HFFc6 (cell line): ENCODE measurements around the gene HRAS. TPM values are rescaled to one million over a fixed set of nuclear protein-coding genes. Genes with fewer than 3 reads are reported as not detected.

Experiments
- DNase-seq: peaks from one replicate; pipeline ENCODE4 v3.0.0-alpha.2; 2018
- H3K27ac Mint-ChIP-seq: 2 replicates; pipeline ENCODE4 v1.8.0; 2020; ENCODE audit warnings: mild to moderate bottlenecking, mixed read lengths
- H3K27me3 Mint-ChIP-seq: 2 replicates; pipeline ENCODE4 v1.8.0; 2021; ENCODE audit warnings: mild to moderate bottlenecking, moderate library complexity, mixed read lengths; ENCODE audit not compliant: insufficient read depth
- H3K36me3 Mint-ChIP-seq: 2 replicates; pipeline ENCODE4 v1.8.0; 2021; ENCODE audit warnings: low read depth, mixed read lengths
- H3K4me1 Mint-ChIP-seq: 2 replicates; pipeline ENCODE4 v1.8.0; 2020; ENCODE audit warnings: low read depth, mixed read lengths
- H3K4me3 Mint-ChIP-seq: 2 replicates; pipeline ENCODE4 v1.8.0; 2020; ENCODE audit warnings: mild to moderate bottlenecking, moderate library complexity, mixed read lengths
- H3K9me3 Mint-ChIP-seq: 2 replicates; pipeline ENCODE4 v1.8.0; 2020; ENCODE audit warnings: mild to moderate bottlenecking, mixed read lengths
- CTCF ChIP-seq: fragments of 200-600 bp; sonication (generic); IDR thresholded peaks from 2 replicates; pipeline ENCODE4 v1.5.0; 2021; ENCODE audit warnings: antibody characterized with exemption, mild to moderate bottlenecking
- total RNA-seq, 6 experiments: library from RNA; stranded (reverse); fragmentation: NEBNext Ultra II Directional; extraction: Animal tissue kit (Norgen Biotek cat#: 25700); gene quantifications; 2 replicates in 1 of 6; 3 replicates in 5 of 6; pipeline ENCODE4 v1.2.3, GENCODE V29; 2021

HRAS gene
- total RNA-seq, 6 experiments from 2014 or later = 102 to 125 (median 107) TPM

DNA sequence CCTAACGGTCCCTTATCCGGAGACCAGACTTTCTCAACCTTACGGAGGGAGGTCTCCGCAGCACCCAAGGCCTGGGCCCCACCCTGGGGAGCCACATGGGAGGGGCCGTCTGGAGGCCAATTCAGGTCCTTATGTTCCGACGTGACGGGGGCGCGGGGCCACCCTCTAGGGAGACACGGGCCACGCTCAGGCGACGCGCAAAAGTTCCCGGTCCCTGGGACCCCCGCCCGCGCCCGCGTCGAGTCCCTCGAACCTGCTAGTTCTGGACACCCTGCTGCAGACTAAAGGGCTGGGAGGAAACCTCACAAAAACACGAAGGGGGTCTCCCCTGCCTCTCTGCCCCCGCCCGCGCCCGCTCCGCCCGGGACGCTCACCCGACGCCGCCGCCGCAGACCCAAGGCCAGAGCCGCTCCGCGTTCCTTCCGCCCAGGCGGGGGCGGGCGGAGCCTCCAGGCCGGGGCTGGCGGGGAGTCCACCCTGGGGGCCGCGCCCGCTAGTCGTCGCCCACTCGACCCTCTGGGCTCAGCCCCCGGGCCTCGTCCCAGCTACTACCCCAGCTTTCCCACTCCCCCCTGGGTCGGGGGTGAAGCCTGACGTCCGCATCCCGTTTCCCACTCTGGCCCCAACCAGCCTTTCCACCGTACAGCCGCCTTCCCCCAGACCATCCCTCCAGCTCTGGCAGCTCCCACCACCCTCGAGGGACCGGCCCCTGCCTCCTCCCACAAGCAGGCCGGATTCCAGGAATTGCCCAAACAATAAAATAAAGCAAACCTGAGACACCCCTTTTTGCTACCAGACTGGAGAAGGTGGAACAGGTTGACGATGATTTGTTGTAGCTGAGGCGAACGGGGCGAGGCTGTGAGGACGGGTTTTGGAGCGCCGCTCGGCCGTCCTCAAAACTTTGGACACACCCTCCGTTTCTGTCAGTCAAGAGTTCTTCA is 31.1 kb downstream of the HRAS start:
- H3K4me1 Mint-ChIP-seq = peaks cover 30% of the 10 kb centered on the region
- H3K27me3 Mint-ChIP-seq = peaks cover 13% of the 10 kb centered on the region
- H3K36me3 Mint-ChIP-seq = peaks cover 4% of the 10 kb centered on the region
- H3K9me3 Mint-ChIP-seq = no peaks in the 10 kb centered on the region
- TF ChIP-seq CTCF = no peak
- no peak for DNase-seq
- peak overlapping the region; percentile 96 for H3K4me3 Mint-ChIP-seq
- H3K27ac Mint-ChIP-seq = peak overlapping the region; percentile 100

- Mint-ChIP-seq H3K4me1 (peaks cover 30% of the 10 kb centered on the region), H3K9me3 (no peaks in the 10 kb centered on the region), H3K27ac (peak overlapping the region; percentile 80), H3K27me3 (peaks cover 13% of the 10 kb centered on the region), H3K36me3 (peaks cover 5% of the 10 kb centered on the region), H3K4me3 (peak overlapping the region; percentile 57; the same call in 1 of the 2 replicates)
- no peak for TF ChIP-seq CTCF
- DNase-seq = no peak
Observed at GRCh38 chr11:503179-503981, 32.0 kb downstream of the HRAS start.

- Mint-ChIP-seq H3K4me1 (peaks cover 26% of the 10 kb centered on the region), H3K27me3 (peaks cover 13% of the 10 kb centered on the region), H3K36me3 (peaks cover 14% of the 10 kb centered on the region), H3K9me3 (peaks cover 2% of the 10 kb centered on the region; the same call in 1 of the 2 replicates), H3K4me3 (no peak overlapping the region), H3K27ac (peak overlapping the region; percentile 46; the same call in 1 of the 2 replicates)
- TF ChIP-seq CTCF = no peak
- no peak for DNase-seq
Observed at GRCh38 chr11:502288-503178, 32.8 kb downstream of the HRAS start.

GRCh38 chr11:501683-502287 is 33.6 kb downstream of the HRAS start:
- no peak for TF ChIP-seq CTCF
- Mint-ChIP-seq H3K27ac (peak overlapping the region; percentile 21; the same call in 1 of the 2 replicates), H3K4me3 (no peak overlapping the region)

More at GRCh38 chr11:501683-502287, 33.6 kb downstream of the HRAS start:
- H3K9me3 Mint-ChIP-seq = peaks cover 8% of the 10 kb centered on the region; the same call in 1 of the 2 replicates
- peaks cover 31% of the 10 kb centered on the region for H3K4me1 Mint-ChIP-seq
- H3K27me3 Mint-ChIP-seq = peaks cover 16% of the 10 kb centered on the region
- no peak for DNase-seq
- peaks cover 21% of the 10 kb centered on the region for H3K36me3 Mint-ChIP-seq
